ENCODE results near the gene KCNK10. TPM values are rescaled to one million over a fixed set of nuclear protein-coding genes. Genes with fewer than 3 reads are reported as not detected.

KCNK10 gene
- total and polyA plus RNA-seq, 2 donors (not counting 1 experiment from before 2014, with no cell fraction given), result 0.20 TPM; not detected in 1

DNA sequence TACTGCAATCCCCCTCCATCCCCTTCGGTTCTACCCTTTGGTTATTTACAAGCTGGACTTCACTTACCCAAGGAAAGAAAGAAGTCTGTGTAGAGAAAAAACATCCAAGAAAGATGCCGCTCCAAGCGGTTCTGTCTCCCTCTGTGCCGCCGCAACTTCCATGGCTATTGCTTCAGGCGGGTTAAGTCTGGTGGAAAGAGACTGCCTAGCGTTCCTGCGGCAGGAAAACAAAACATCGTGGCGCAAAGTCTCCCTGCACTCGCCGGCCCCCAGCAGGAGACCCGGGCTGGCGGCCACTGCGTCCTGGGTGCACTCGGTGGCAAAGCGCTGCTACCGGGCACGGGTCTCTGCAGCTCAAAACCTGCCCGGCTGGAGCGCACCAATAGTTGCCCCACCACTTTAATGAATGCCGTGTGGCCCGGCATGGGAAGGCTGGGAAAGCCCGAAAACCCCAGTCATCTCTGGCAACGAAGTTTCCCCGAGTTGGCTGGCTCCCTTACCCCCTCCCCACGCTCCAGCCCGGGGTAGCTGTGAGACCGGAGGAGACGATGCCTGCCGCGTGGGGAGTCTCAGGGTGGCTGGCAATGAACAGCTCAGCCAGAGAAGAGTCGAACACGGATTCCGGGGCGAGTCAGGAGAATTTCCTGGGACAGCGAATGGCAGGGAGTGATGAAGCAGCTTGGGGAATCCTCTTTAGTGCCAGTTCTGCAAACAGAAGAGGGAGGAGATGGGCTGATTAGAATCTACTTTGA lies 3.5 kb upstream of the KCNK10 start:
- H3K79me2 ChIP-seq (ENCODE audit: control insufficient read depth, insufficient read depth, low read length), result no peaks in the 10 kb centered on the region
- H3K4me3 ChIP-seq (ENCODE audit: control extremely low read depth in 1 of 5, extremely low read depth in 1 of 5, insufficient read depth in 1 of 5, low read depth in 2 of 5, low read length in 4 of 5), result no peak overlapping the region
- TF ChIP-seq, protein P1, sequence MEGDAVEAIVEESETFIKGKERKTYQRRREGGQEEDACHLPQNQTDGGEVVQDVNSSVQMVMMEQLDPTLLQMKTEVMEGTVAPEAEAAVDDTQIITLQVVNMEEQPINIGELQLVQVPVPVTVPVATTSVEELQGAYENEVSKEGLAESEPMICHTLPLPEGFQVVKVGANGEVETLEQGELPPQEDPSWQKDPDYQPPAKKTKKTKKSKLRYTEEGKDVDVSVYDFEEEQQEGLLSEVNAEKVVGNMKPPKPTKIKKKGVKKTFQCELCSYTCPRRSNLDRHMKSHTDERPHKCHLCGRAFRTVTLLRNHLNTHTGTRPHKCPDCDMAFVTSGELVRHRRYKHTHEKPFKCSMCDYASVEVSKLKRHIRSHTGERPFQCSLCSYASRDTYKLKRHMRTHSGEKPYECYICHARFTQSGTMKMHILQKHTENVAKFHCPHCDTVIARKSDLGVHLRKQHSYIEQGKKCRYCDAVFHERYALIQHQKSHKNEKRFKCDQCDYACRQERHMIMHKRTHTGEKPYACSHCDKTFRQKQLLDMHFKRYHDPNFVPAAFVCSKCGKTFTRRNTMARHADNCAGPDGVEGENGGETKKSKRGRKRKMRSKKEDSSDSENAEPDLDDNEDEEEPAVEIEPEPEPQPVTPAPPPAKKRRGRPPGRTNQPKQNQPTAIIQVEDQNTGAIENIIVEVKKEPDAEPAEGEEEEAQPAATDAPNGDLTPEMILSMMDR (IDR thresholded peaks at IDR 0.05), result no peak
- TF ChIP-seq EZH2 (IDR thresholded peaks at IDR 0.05; ENCODE audit: borderline replicate concordance, insufficient read depth, low read depth, low read length, poor library complexity, severe bottlenecking), result no peak
- no peak for DNase-seq
- H3K4me1 ChIP-seq (ENCODE audit: control insufficient read depth in 2 of 2, insufficient read depth in 2 of 2, low read length in 2 of 2), result peaks cover 15 to 17% of the 10 kb centered on the region in 2 donors
- H3K27ac ChIP-seq (ENCODE audit: low read length in 2 of 2), result no peak overlapping the region
- Mint-ChIP-seq H3K4me1 (peaks cover 8% of the 10 kb centered on the region), H3K9me3 (ENCODE audit: insufficient read depth) (no peaks in the 10 kb centered on the region), H3K4me3 (no peak overlapping the region), H3K27ac (no peak overlapping the region), H3K27me3 (peaks cover 63% of the 10 kb centered on the region)
- no peak for ATAC-seq (ENCODE audit: low read depth)
- 6% methylated on average over 34 of the region's 37 CpGs for WGBS (ENCODE audit: insufficient coverage)
- POLR2A ChIA-PET, result no interaction called here
- H3K27me3 ChIP-seq (replicated peaks in 1 of 4; ENCODE audit: control extremely low read depth in 1 of 4, control insufficient read depth in 3 of 4, insufficient read depth in 4 of 4, low read length in 3 of 4), result peaks cover 0 to 56% (median 36%) of the 10 kb centered on the region in 4 experiments
- intact Hi-C loops (cut with micrococcal nuclease), result loop anchor here (5.0 kb wide), 1 partner anchor 139 kb away; no protein-coding TSS in a partner anchor
- H3K4me2 ChIP-seq (replicated peaks; ENCODE audit: low read depth, low read length, poor library complexity, severe bottlenecking), result no peak overlapping the region
- no peaks in the 10 kb centered on the region for H3K36me3 ChIP-seq (replicated peaks in 1 of 2; ENCODE audit: control extremely low read depth in 1 of 2, control insufficient read depth in 1 of 2, extremely low read depth in 1 of 2, insufficient read depth in 2 of 2, low read length in 1 of 2)
- H2AFZ ChIP-seq (ENCODE audit: insufficient read depth, low read depth, low read length, poor library complexity, severe bottlenecking), result no peak overlapping the region
- H3K9me3 ChIP-seq (ENCODE audit: control extremely low read depth in 1 of 3, control insufficient read depth in 2 of 3, insufficient read depth in 1 of 3, low read length in 2 of 3), result peaks cover 0 to 23% (median 1%) of the 10 kb centered on the region in 3 donors
- CTCF ChIA-PET, result no interaction called here
- no peak overlapping the region for H3K9ac ChIP-seq (ENCODE audit: low read length)
- H4K20me1 ChIP-seq (ENCODE audit: control insufficient read depth, insufficient read depth, low read length, poor library complexity, severe bottlenecking), result no peaks in the 10 kb centered on the region

DNA sequence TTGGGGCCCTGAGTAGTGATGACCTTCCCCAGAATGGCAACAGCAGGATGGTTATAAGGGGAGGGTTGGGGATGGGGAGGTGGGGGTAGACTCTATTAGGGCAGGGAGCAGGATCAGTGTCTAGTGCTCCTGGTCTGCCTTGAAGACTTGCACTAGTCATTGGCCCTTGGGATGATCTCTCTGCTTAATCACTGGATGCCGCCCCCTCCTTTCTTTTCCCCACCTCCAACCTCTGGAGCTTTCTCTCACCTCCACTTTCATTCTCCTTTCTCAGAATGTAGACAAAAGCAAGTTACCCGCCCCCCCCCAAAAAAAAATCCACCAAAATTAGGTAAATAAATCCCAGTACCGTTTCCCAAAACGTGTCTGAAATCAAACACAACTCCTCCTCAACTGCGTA lies 2.8 kb upstream of the KCNK10 start:
- no peak overlapping the region for H3K27ac Mint-ChIP-seq
- H3K4me3 ChIP-seq (ENCODE audit: control extremely low read depth in 1 of 5, extremely low read depth in 1 of 5, insufficient read depth in 1 of 5, low read depth in 2 of 5, low read length in 4 of 5), result no peak overlapping the region
- peaks cover 0 to 62% (median 38%) of the 10 kb centered on the region in 4 experiments for H3K27me3 ChIP-seq (replicated peaks in 1 of 4; ENCODE audit: control extremely low read depth in 1 of 4, control insufficient read depth in 3 of 4, insufficient read depth in 4 of 4, low read length in 3 of 4)
- no peak overlapping the region for H3K4me3 Mint-ChIP-seq
- H3K27me3 Mint-ChIP-seq, result peaks cover 60% of the 10 kb centered on the region
- CTCF ChIA-PET, result no interaction called here
- peaks cover 8% of the 10 kb centered on the region for H3K4me1 Mint-ChIP-seq
- no peak overlapping the region for H3K4me2 ChIP-seq (replicated peaks; ENCODE audit: low read depth, low read length, poor library complexity, severe bottlenecking)
- H3K79me2 ChIP-seq (ENCODE audit: control insufficient read depth, insufficient read depth, low read length), result no peaks in the 10 kb centered on the region
- TF ChIP-seq, protein P1 (IDR thresholded peaks at IDR 0.05), result no peak
- TF ChIP-seq EZH2 (IDR thresholded peaks at IDR 0.05; ENCODE audit: borderline replicate concordance, insufficient read depth, low read depth, low read length, poor library complexity, severe bottlenecking), result no peak
- H3K9ac ChIP-seq (ENCODE audit: low read length), result no peak overlapping the region
- H3K36me3 ChIP-seq (replicated peaks in 1 of 2; ENCODE audit: control extremely low read depth in 1 of 2, control insufficient read depth in 1 of 2, extremely low read depth in 1 of 2, insufficient read depth in 2 of 2, low read length in 1 of 2), result no peaks in the 10 kb centered on the region
- WGBS (ENCODE audit: insufficient coverage), result no CpG with 5 or more reads among the region's 5 CpGs
- H3K9me3 ChIP-seq (ENCODE audit: control extremely low read depth in 1 of 3, control insufficient read depth in 2 of 3, insufficient read depth in 1 of 3, low read length in 2 of 3), result peaks cover 0 to 23% (median 1%) of the 10 kb centered on the region in 3 donors
- ATAC-seq (ENCODE audit: low read depth) (no peak), DNase-seq (no peak)
- POLR2A ChIA-PET, result no interaction called here
- no peak overlapping the region for H3K27ac ChIP-seq (ENCODE audit: low read length in 2 of 2)
- H4K20me1 ChIP-seq (ENCODE audit: control insufficient read depth, insufficient read depth, low read length, poor library complexity, severe bottlenecking), result no peaks in the 10 kb centered on the region
- H3K4me1 ChIP-seq (ENCODE audit: control insufficient read depth in 2 of 2, insufficient read depth in 2 of 2, low read length in 2 of 2), result peaks cover 15 to 17% of the 10 kb centered on the region in 2 donors
- no peaks in the 10 kb centered on the region for H3K9me3 Mint-ChIP-seq (ENCODE audit: insufficient read depth)
- intact Hi-C loops (cut with micrococcal nuclease), result loop anchor here (5.0 kb wide), 1 partner anchor 139 kb away; no protein-coding TSS in a partner anchor
- no peak overlapping the region for H2AFZ ChIP-seq (ENCODE audit: insufficient read depth, low read depth, low read length, poor library complexity, severe bottlenecking)
